GM19397 (cell line): ENCODE results near the gene NAA38.
A peak's percentile ranks its signal among the peaks of the same experiment; 100 is the strongest.
"Not testable (repeated sequence)": the region's sequence is repeated elsewhere in the genome, so short reads cannot be mapped to it uniquely, and the experiment has no call there.

Experiments
- ATAC-seq: cut with Tn5 transposase; IDR thresholded peaks from one replicate; pipeline ENCODE4 v1.9.1; 2021; ENCODE audit warnings: mild to moderate bottlenecking, moderate library complexity; ENCODE audit not compliant: unreplicated experiment

NAA38 gene

GRCh38 chr17:7882068-7882467 lies 24.7 kb upstream of the NAA38 start:
- ATAC-seq, result no peak

GRCh38 chr17:7881276-7882054 lies 24.1 kb upstream of the NAA38 start:
- ATAC-seq, result no peak

GRCh38 chr17:7880076-7880868 lies 22.9 kb upstream of the NAA38 start:
- no peak for ATAC-seq

- no peak for ATAC-seq
These were observed 20.9 kb upstream of the NAA38 start for GRCh38 chr17:7878234-7878633.

- no peak for ATAC-seq
These were observed 18.5 kb upstream of the NAA38 start for GRCh38 chr17:7875804-7876370.

- ATAC-seq, result no peak
These were observed 15.7 kb upstream of the NAA38 start for GRCh38 chr17:7873051-7873450.

- ATAC-seq, result no peak
These were observed 10.5 kb upstream of the NAA38 start for GRCh38 chr17:7867881-7868329.

- no peak for ATAC-seq
These were observed 7.8 kb upstream of the NAA38 start for GRCh38 chr17:7864995-7865650.

- not testable (repeated sequence) for ATAC-seq
These were observed 7.0 kb upstream of the NAA38 start for GRCh38 chr17:7864384-7864783.

GRCh38 chr17:7862692-7863437 lies 5.5 kb upstream of the NAA38 start:
- no peak for ATAC-seq

GRCh38 chr17:7859028-7859427 lies 1.7 kb upstream of the NAA38 start:
- no peak for ATAC-seq

GRCh38 chr17:7858522-7858810 lies 1.1 kb upstream of the NAA38 start:
- ATAC-seq, result no peak

- peak; percentile 30 for ATAC-seq
These were observed 558 bp upstream of the NAA38 start, which contains the start of gene CYB5D1 for GRCh38 chr17:7857713-7858521. TSS of gene CYB5D1 (plus strand) at chr17:7858003. CDS start at chr17:7858135, 132 bp downstream.

GRCh38 chr17:7856011-7856810 lies 1.1 kb downstream of the NAA38 start:
- no peak for ATAC-seq

GRCh38 chr17:7855660-7856010 lies 1.7 kb downstream of the NAA38 start:
- ATAC-seq, result no peak

GRCh38 chr17:7854851-7855659 lies 2.3 kb downstream of the NAA38 start, which contains the start of gene TMEM88:
TSS of gene TMEM88 (plus strand) at chr17:7855066. CDS start at chr17:7855075, 9 bp downstream.
- ATAC-seq, result no peak

- no peak for ATAC-seq
These were observed 3.1 kb downstream of the NAA38 start for GRCh38 chr17:7854078-7854777.

- no peak for ATAC-seq
These were observed 3.7 kb downstream of the NAA38 start for GRCh38 chr17:7853691-7854038.
